Testis (tissue), 3 donors: ENCODE data around the gene MRPL37. TPM values are rescaled to one million over a fixed set of nuclear protein-coding genes. Genes with fewer than 3 reads are reported as not detected.

Source experiments
- DNase-seq: peaks from one replicate; pipeline ENCODE4 v3.0.0-alpha.2; 2019
- H3K27ac ChIP-seq, 2 donors: fragments of 200-600 bp; sonication (generic); one replicate each; pipeline ENCODE4 v1.5.1; 2019
- H3K27me3 ChIP-seq: fragments of 200-600 bp; sonication (generic); one replicate; pipeline ENCODE4 v1.5.1; 2019
- H3K36me3 ChIP-seq: fragments of 200-600 bp; sonication (generic); one replicate; pipeline ENCODE4 v1.5.1; 2017; ENCODE audit warnings: low read depth; ENCODE audit errors: missing control alignments
- H3K4me1 ChIP-seq: fragments of 200-600 bp; sonication (generic); one replicate; pipeline ENCODE4 v1.5.1; 2019
- H3K4me3 ChIP-seq, 2 donors: fragments of 200-600 bp; sonication (generic); one replicate each; pipeline ENCODE4 v1.5.1; 2017 to 2019
- H3K9me3 ChIP-seq: fragments of 200-600 bp; sonication (generic); one replicate; pipeline ENCODE4 v1.5.1; 2017
- CTCF ChIP-seq, 3 experiments: fragments of 450-650 bp in 2 of 3; fragments of 200-600 bp in 1 of 3; sonication (generic) in 1 of 3; IDR thresholded peaks; one replicate each; pipeline ENCODE4 v1.5.1; 2016 to 2019; ENCODE audit warnings: antibody characterized with exemption in 3 of 3, mild to moderate bottlenecking in 2 of 3, moderate library complexity in 1 of 3
- POLR2A ChIP-seq: fragments of 450-650 bp; IDR thresholded peaks from one replicate; pipeline ENCODE4 v1.6.1; 2017; ENCODE audit warnings: antibody characterized with exemption, mild to moderate bottlenecking, moderate library complexity
- WGBS, 2 donors: methylation state at CpG; one replicate each; pipeline ENCODE4 v1.1.5; 2018; 5-methylcytosine and 5-hydroxymethylcytosine counted together
- intact Hi-C: fragments of 100-400 bp; cut with DNase I; formaldehyde crosslinking; loops from one replicate; pipeline ENCODE4 v1.15.1; 2023; ENCODE audit warnings: low total_unique reads
- polyA plus RNA-seq: library from polyadenylated mRNA; stranded (reverse); fragments of 350-450 nt; fragmentation: Illumina TruSeq; extraction: RNeasy Lipid Tissue Mini Kit (QIAGEN cat#74804); gene quantifications from one replicate; pipeline ENCODE4 v1.2.3, GENCODE V29; 2014; ENCODE audit warnings: low read depth, low replicate concordance; ENCODE audit not compliant: insufficient read depth
- total RNA-seq, 2 donors: library from RNA; depleted of rRNA; stranded (reverse); fragments of >200 nt; gene quantifications; one replicate each; pipeline ENCODE4 v1.2.3, GENCODE V29; 2016

Gene MRPL37
- total and polyA plus RNA-seq, 3 donors from 2014 or later, result 74.2 to 91.4 (median 89.1) TPM

GRCh38 chr1:54220004-54220811, 20.2 kb downstream of the MRPL37 start:
- Histone ChIP-seq H3K36me3 (no peaks in the 10 kb centered on the region), H3K4me1 (peaks cover 44% of the 10 kb centered on the region), H3K9me3 (no peaks in the 10 kb centered on the region), H3K27ac (peak overlapping the region; percentile 9 to 73), H3K4me3 (no peak overlapping the region), H3K27me3 (no peaks in the 10 kb centered on the region)
- intact Hi-C loops, result no loop called here
- peak; percentile 86 for DNase-seq
- 29 to 43% methylated on average over 14 to 18 of the region's 18 CpGs for whole genome bisulfite sequencing, 2 donors
- TF ChIP-seq CTCF (IDR thresholded peaks at IDR 0.05) (no peak), POLR2A (no peak)

GRCh38 chr1:54221113-54221834, 21.3 kb downstream of the MRPL37 start:
- TF ChIP-seq POLR2A (no peak), CTCF (IDR thresholded peaks at IDR 0.05) (no peak)
- Histone ChIP-seq H3K4me3 (no peak overlapping the region), H3K9me3 (no peaks in the 10 kb centered on the region), H3K27me3 (no peaks in the 10 kb centered on the region), H3K4me1 (peaks cover 50% of the 10 kb centered on the region), H3K36me3 (no peaks in the 10 kb centered on the region), H3K27ac (peak overlapping the region in 1 of 2 donors; percentile 73)
- no peak for DNase-seq
- intact Hi-C loops, result no loop called here
- WGBS, 2 donors, result 86 to 93% methylated on average over 10 to 12 of the region's 12 CpGs

GRCh38 chr1:54221867-54222484, 22.0 kb downstream of the MRPL37 start:
- Histone ChIP-seq H3K27me3 (no peaks in the 10 kb centered on the region), H3K36me3 (no peaks in the 10 kb centered on the region), H3K9me3 (no peaks in the 10 kb centered on the region), H3K4me3 (no peak overlapping the region), H3K27ac (no peak overlapping the region), H3K4me1 (peaks cover 53% of the 10 kb centered on the region)
- 92 to 98% methylated on average over 4 to 7 of the region's 7 CpGs for WGBS, 2 donors
- no peak for TF ChIP-seq CTCF (IDR thresholded peaks at IDR 0.05)
- TF ChIP-seq POLR2A, result no peak
- no peak for DNase-seq
- intact Hi-C loops, result no loop called here

GRCh38 chr1:54222711-54223110, 22.7 kb downstream of the MRPL37 start:
- Histone ChIP-seq H3K27me3 (no peaks in the 10 kb centered on the region), H3K4me3 (no peak overlapping the region), H3K27ac (peak overlapping the region in 1 of 2 donors; percentile 61), H3K9me3 (no peaks in the 10 kb centered on the region), H3K36me3 (no peaks in the 10 kb centered on the region), H3K4me1 (peaks cover 59% of the 10 kb centered on the region)
- DNase-seq, result no peak
- intact Hi-C loops, result no loop called here
- TF ChIP-seq CTCF (IDR thresholded peaks at IDR 0.05), result no peak
- TF ChIP-seq POLR2A, result no peak
- WGBS, 2 donors, result 79 to 91% methylated on average over 6 of the region's 6 CpGs
